ENCODE data around the gene IFI35.
A peak's percentile ranks its signal among the peaks of the same experiment; 100 is the strongest.
"Not testable (repeated sequence)": the region's sequence is repeated elsewhere in the genome, so short reads cannot be mapped to it uniquely, and the experiment has no call there.

Gene IFI35

GRCh38 chr17:42991471-42991870 is 15.1 kb upstream of the IFI35 start:
- DNase-seq: no peak
- no peak overlapping the region for H3K4me3 ChIP-seq
- intact Hi-C loops (cut with DNase I; ENCODE audit: low total_unique reads): no loop called here
- TF ChIP-seq, protein P1, sequence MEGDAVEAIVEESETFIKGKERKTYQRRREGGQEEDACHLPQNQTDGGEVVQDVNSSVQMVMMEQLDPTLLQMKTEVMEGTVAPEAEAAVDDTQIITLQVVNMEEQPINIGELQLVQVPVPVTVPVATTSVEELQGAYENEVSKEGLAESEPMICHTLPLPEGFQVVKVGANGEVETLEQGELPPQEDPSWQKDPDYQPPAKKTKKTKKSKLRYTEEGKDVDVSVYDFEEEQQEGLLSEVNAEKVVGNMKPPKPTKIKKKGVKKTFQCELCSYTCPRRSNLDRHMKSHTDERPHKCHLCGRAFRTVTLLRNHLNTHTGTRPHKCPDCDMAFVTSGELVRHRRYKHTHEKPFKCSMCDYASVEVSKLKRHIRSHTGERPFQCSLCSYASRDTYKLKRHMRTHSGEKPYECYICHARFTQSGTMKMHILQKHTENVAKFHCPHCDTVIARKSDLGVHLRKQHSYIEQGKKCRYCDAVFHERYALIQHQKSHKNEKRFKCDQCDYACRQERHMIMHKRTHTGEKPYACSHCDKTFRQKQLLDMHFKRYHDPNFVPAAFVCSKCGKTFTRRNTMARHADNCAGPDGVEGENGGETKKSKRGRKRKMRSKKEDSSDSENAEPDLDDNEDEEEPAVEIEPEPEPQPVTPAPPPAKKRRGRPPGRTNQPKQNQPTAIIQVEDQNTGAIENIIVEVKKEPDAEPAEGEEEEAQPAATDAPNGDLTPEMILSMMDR (IDR thresholded peaks at IDR 0.05): no peak
- H3K36me3 ChIP-seq: peaks cover 52 to 83% (median 72%) of the 10 kb centered on the region in 3 donors
- H3K4me1 ChIP-seq: no peaks in the 10 kb centered on the region
- no peak overlapping the region for H3K27ac ChIP-seq
- no peaks in the 10 kb centered on the region for H3K27me3 ChIP-seq
- no peaks in the 10 kb centered on the region for H3K9me3 ChIP-seq

DNA sequence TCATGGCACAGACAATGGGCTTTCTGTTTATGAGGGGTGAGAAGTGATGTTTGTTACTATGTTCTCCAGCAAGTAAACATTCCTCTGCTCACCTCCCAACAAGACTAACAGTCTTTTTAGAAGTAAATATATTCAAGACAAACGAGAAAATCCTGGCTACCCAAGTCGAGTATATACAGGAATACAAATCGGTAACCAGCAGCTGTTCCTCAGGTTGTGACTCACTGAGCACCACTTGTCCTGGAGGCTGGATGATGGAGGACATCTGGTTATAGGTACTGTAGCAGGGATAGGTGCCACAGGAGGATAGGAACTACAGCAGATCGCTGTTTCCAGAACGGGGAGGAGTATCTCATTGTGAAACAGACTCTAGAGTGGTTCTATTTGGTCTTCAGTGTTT is 13.7 kb upstream of the IFI35 start:
- TF ChIP-seq, protein P1 (IDR thresholded peaks at IDR 0.05): no peak
- Histone ChIP-seq H3K27ac (no peak overlapping the region), H3K4me1 (peaks cover 0 to 7% (median 5%) of the 10 kb centered on the region in 4 donors), H3K27me3 (no peaks in the 10 kb centered on the region), H3K4me3 (no peak overlapping the region), H3K36me3 (peaks cover 39 to 69% (median 58%) of the 10 kb centered on the region in 3 donors), H3K9me3 (no peaks in the 10 kb centered on the region)
- no peak for DNase-seq
- intact Hi-C loops (cut with DNase I; ENCODE audit: low total_unique reads): no loop called here

DNA sequence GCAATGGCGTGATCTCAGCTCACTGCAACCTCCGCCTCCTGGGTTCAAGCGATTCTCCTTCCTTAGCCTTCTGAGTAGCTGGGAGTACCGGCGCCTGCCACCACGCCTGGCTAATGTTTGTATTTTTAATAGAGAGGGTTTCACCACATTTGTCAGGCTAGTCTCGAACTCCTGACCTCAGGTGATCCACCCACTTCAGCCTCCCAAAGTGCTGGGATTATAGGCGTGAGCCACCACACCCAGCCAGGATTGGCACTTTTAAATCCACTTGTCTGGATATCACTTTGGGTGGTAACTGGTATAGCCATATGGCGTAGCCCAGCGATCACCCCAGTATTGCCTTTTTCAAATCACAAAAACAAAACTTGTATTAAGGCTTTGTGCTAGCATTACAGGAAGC is 12.7 kb upstream of the IFI35 start:
- peaks cover 29 to 59% (median 47%) of the 10 kb centered on the region in 3 donors for H3K36me3 ChIP-seq
- H3K27ac ChIP-seq; DNase-seq; H3K4me3 ChIP-seq; H3K27me3 ChIP-seq; intact Hi-C loops (cut with DNase I; ENCODE audit: low total_unique reads); H3K9me3 ChIP-seq: not testable (repeated sequence)
- H3K4me1 ChIP-seq: peaks cover 0 to 11% (median 7%) of the 10 kb centered on the region in 4 donors

DNA sequence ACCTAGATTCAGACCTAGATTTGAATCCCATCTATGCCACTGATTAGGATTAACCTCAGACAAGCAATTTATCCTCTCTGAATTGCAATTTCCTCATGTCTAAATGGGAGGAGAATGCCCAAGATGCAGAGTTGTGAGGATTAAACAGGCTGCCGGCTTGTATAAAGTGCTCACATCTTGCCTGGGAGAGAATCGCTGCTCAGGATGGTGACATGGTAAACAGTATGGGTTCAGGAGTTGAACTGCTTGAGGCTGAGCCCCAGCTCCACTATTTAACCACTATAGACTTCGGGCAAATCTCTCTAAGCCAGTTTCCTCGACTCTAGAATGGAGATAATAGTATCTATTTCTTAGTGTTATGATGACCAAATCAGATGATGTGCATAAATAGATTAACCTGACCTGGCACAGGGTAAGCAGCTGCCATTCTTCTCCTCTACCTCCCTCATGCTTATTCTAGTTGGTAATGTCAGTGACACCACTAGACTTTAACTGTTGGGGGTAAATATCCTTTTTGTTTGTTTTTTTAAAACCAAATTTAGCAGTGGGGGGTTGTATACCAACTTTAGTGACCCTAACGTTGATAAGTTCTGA is 9.1 kb upstream of the IFI35 start:
- no peaks in the 10 kb centered on the region for H3K9me3 ChIP-seq
- DNase-seq: no peak
- TF ChIP-seq, protein P1 (IDR thresholded peaks at IDR 0.05): no peak
- no peaks in the 10 kb centered on the region for H3K27me3 ChIP-seq
- peaks cover 28 to 51% (median 41%) of the 10 kb centered on the region in 3 donors for H3K36me3 ChIP-seq
- intact Hi-C loops (cut with DNase I; ENCODE audit: low total_unique reads): loop anchor here (5.0 kb wide), 1 partner anchor 155 kb away; the partner anchor contains the start of gene AOC2
- H3K4me1 ChIP-seq: peaks cover 0 to 20% (median 17%) of the 10 kb centered on the region in 4 donors
- peak overlapping the region; percentile 76 to 77 for H3K27ac ChIP-seq
- peak overlapping the region; percentile 30 to 74 for H3K4me3 ChIP-seq

DNA sequence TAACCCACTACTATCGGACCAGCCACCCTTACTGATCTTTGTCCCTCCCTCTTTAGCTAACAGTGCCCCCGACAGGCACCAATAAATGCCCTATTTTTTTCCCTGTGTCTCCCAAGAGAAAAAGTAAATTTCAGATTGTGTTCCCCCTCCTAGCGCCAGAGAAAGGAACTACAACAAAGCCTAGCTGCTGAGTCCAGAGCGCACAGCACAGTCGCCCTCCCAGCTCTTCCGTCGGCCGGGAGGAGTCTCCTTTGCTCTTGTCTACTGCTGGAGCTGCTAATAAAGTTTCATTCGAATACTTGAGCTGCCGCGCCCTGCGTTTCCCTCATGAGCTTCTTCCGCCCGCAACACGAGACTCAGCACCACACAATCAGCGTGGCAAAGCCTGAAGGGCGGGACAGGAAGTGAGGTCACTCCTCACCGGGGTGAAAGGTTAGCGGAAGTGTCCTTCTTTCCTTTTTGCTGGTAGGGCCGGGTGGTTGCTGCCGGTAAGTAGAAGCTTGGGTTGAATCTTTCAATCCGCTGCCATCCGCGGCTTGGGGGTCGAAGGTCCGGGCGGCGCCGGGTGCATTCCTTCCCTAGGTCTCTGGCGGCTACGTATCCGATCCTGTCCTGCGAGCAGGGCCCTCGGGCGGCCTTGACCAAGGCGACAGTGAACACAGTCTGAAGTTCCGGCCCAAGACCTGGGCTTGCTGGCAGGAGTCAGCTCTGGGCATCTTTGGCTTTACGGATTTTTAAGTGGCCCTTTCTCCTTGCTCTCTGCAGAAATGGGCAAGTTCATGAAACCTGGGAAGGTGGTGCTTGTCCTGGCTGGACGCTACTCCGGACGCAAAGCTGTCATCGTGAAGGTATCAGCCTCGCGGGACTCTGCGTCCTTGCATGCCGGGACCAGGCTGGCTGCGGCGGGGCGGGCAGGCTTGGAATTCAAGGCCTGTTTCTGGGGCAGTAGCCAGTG is 8.3 kb upstream of the IFI35 start, which contains the start of gene RPL27:
TSS of gene RPL27 (plus strand) at position 436 of the 955 bp plus-strand sequence. CDS start at position 768, 332 bp downstream.
- peak; percentile 99 to 100 for DNase-seq
- Histone ChIP-seq H3K9me3 (no peaks in the 10 kb centered on the region), H3K27ac (peak within 1 kb of the TSS; percentile 83 to 85), H3K27me3 (no peaks in the 10 kb centered on the region), H3K36me3 (peaks cover 31 to 51% (median 39%) of the 10 kb centered on the region in 3 donors), H3K4me3 (peak within 1 kb of the TSS; percentile 57 to 74), H3K4me1 (peaks cover 0 to 20% (median 17%) of the 10 kb centered on the region in 4 donors)
- intact Hi-C loops (cut with DNase I; ENCODE audit: low total_unique reads): loop anchor here (5.0 kb wide), 1 partner anchor 156 kb away; the partner anchor contains the start of gene AOC2
- TF ChIP-seq, protein P1 (IDR thresholded peaks at IDR 0.05): peak; percentile 90 to 94

All from tibial artery (tissue), 4 donors.